Measurements from ENCODE around the gene LDB1. TPM values are rescaled to one million over a fixed set of nuclear protein-coding genes. Genes with fewer than 3 reads are reported as not detected.

Gene LDB1
- total and polyA plus RNA-seq, 2 of the 13 experiments (the other 11 are each of a cell fraction or from before 2014, with no cell fraction given) = 17.2 to 45.5 TPM

DNA sequence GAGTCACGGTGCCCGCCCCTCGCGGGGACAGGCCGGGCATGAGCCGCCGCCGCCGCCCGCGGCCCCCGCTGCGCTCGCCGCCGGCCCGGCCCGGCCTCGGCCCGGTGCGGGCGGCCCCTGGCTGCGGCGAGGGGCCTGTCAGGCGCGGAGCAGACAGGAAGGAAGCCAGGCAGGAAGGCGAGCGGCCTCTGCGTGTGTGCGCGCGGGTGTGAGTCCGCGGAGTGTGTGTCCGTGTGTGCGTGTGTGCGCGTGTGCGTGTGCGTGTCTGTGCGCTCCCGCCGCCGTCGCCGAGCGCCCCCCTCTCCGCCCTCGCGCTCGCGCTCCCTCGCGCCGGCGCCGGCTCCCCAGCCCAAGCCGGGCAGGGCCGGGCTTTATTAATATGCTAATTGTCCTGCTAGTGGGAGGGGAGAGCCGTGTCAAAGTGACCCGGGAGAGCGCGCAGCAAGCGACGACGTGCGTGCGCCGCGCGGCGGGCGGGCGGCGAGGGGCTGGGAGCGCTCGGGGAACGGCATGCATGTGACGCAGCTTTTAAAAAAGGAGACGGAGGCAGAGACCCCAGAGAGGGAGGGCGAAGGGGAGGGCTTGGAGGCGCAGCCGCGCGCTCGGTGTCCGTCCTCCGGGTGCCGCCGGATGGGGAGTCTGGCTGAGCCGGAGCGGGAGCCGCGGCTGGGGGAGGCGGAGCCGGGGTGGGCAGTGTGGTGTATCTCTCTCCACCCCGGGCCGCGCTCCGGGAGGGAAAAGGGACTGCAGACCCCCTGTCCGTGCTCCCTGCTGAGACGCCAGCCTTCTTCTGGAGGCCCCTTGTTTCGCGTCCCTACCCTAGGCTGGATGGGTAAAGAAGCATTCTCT lies at the start of gene LDB1 (continued):
- no peak for TF ChIP-seq ZNF570 (CRISPR knock-in tag; IDR thresholded peaks at IDR 0.05; ENCODE audit: borderline replicate concordance)
- TF ChIP-seq, protein P1, sequence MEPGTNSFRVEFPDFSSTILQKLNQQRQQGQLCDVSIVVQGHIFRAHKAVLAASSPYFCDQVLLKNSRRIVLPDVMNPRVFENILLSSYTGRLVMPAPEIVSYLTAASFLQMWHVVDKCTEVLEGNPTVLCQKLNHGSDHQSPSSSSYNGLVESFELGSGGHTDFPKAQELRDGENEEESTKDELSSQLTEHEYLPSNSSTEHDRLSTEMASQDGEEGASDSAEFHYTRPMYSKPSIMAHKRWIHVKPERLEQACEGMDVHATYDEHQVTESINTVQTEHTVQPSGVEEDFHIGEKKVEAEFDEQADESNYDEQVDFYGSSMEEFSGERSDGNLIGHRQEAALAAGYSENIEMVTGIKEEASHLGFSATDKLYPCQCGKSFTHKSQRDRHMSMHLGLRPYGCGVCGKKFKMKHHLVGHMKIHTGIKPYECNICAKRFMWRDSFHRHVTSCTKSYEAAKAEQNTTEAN (CRISPR knock-in tag; conservative IDR thresholded peaks at IDR 0.05) = peak; percentile 96
- TF ChIP-seq, protein P2, sequence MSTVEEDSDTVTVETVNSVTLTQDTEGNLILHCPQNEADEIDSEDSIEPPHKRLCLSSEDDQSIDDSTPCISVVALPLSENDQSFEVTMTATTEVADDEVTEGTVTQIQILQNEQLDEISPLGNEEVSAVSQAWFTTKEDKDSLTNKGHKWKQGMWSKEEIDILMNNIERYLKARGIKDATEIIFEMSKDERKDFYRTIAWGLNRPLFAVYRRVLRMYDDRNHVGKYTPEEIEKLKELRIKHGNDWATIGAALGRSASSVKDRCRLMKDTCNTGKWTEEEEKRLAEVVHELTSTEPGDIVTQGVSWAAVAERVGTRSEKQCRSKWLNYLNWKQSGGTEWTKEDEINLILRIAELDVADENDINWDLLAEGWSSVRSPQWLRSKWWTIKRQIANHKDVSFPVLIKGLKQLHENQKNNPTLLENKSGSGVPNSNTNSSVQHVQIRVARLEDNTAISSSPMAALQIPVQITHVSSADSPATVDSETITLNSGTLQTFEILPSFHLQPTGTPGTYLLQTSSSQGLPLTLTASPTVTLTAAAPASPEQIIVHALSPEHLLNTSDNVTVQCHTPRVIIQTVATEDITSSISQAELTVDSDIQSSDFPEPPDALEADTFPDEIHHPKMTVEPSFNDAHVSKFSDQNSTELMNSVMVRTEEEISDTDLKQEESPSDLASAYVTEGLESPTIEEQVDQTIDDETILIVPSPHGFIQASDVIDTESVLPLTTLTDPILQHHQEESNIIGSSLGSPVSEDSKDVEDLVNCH (CRISPR knock-in tag; IDR thresholded peaks at IDR 0.05) = no peak
- TF ChIP-seq, protein P3, sequence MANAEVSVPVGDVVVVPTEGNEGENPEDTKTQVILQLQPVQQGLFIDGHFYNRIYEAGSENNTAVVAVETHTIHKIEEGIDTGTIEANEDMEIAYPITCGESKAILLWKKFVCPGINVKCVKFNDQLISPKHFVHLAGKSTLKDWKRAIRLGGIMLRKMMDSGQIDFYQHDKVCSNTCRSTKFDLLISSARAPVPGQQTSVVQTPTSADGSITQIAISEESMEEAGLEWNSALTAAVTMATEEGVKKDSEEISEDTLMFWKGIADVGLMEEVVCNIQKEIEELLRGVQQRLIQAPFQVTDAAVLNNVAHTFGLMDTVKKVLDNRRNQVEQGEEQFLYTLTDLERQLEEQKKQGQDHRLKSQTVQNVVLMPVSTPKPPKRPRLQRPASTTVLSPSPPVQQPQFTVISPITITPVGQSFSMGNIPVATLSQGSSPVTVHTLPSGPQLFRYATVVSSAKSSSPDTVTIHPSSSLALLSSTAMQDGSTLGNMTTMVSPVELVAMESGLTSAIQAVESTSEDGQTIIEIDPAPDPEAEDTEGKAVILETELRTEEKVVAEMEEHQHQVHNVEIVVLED (CRISPR knock-in tag; IDR thresholded peaks at IDR 0.05; ENCODE audit: borderline replicate concordance) = peak; percentile 72
- TF ChIP-seq, protein P4, sequence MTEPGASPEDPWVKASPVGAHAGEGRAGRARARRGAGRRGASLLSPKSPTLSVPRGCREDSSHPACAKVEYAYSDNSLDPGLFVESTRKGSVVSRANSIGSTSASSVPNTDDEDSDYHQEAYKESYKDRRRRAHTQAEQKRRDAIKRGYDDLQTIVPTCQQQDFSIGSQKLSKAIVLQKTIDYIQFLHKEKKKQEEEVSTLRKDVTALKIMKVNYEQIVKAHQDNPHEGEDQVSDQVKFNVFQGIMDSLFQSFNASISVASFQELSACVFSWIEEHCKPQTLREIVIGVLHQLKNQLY (CRISPR knock-in tag; IDR thresholded peaks at IDR 0.05) = no peak
- TF ChIP-seq ZNF333 (CRISPR knock-in tag; IDR thresholded peaks at IDR 0.05; ENCODE audit: borderline replicate concordance) = 0 out of 2 replicates have a peak, but pooled peaks have one; percentile 25
- TF ChIP-seq, protein P5, sequence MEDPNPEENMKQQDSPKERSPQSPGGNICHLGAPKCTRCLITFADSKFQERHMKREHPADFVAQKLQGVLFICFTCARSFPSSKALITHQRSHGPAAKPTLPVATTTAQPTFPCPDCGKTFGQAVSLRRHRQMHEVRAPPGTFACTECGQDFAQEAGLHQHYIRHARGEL (CRISPR knock-in tag; IDR thresholded peaks at IDR 0.05) = no peak
- TF ChIP-seq CHD2 (IDR thresholded peaks at IDR 0.05; ENCODE audit: low read depth, low read length) = no peak
- no peak for TF ChIP-seq MTA1 (CRISPR knock-in tag; IDR thresholded peaks at IDR 0.05; ENCODE audit: borderline replicate concordance)
- no peak for TF ChIP-seq MBNL3 (CRISPR knock-in tag; conservative IDR thresholded peaks at IDR 0.05)
- no peak for TF ChIP-seq ZMYM3 (CRISPR knock-in tag; IDR thresholded peaks at IDR 0.05)
- TF ChIP-seq, protein P6, sequence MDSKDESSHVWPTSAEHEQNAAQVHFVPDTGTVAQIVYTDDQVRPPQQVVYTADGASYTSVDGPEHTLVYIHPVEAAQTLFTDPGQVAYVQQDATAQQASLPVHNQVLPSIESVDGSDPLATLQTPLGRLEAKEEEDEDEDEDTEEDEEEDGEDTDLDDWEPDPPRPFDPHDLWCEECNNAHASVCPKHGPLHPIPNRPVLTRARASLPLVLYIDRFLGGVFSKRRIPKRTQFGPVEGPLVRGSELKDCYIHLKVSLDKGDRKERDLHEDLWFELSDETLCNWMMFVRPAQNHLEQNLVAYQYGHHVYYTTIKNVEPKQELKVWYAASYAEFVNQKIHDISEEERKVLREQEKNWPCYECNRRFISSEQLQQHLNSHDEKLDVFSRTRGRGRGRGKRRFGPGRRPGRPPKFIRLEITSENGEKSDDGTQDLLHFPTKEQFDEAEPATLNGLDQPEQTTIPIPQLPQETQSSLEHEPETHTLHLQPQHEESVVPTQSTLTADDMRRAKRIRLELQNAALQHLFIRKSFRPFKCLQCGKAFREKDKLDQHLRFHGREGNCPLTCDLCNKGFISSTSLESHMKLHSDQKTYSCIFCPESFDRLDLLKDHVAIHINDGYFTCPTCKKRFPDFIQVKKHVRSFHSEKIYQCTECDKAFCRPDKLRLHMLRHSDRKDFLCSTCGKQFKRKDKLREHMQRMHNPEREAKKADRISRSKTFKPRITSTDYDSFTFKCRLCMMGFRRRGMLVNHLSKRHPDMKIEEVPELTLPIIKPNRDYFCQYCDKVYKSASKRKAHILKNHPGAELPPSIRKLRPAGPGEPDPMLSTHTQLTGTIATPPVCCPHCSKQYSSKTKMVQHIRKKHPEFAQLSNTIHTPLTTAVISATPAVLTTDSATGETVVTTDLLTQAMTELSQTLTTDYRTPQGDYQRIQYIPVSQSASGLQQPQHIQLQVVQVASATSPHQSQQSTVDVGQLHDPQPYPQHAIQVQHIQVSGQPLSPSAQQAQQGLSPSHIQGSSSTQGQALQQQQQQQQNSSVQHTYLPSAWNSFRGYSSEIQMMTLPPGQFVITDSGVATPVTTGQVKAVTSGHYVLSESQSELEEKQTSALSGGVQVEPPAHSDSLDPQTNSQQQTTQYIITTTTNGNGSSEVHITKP (CRISPR knock-in tag; IDR thresholded peaks at IDR 0.05; ENCODE audit: low read depth) = no peak
- TF ChIP-seq ZNF747 (CRISPR knock-in tag; IDR thresholded peaks at IDR 0.05; ENCODE audit: borderline replicate concordance) = no peak
- no peak for TF ChIP-seq ZNF883 (CRISPR knock-in tag; IDR thresholded peaks at IDR 0.05; ENCODE audit: not compliant biosample characterization)
- TF ChIP-seq NFYB (CRISPR knock-in tag; IDR thresholded peaks at IDR 0.05) = 0 out of 2 replicates have a peak, but pooled peaks have one; percentile 11
- TF ChIP-seq POGZ (CRISPR knock-in tag; IDR thresholded peaks at IDR 0.05) = no peak
- TF ChIP-seq ZNF205 (CRISPR knock-in tag; IDR thresholded peaks at IDR 0.05) = no peak
